Liver (tissue), 9 donors: ENCODE measurements around the gene ZNF593. TPM values are rescaled to one million over a fixed set of nuclear protein-coding genes. Genes with fewer than 3 reads are reported as not detected.

ENCODE experiments used
- DNase-seq: peaks from one replicate; pipeline ENCODE4 v3.0.0-alpha.2; 2017; ENCODE audit warnings: low spot score
- H3K27ac ChIP-seq, 2 donors: one replicate each; pipeline ENCODE4 v1.7.0; 2013; ENCODE audit warnings: inconsistent platforms in 2 of 2, low read length in 2 of 2, control low read depth in 1 of 2, low read depth in 1 of 2, mild to moderate bottlenecking in 1 of 2
- H3K27me3 ChIP-seq, 4 donors: one replicate each; pipeline versions ENCODE4 v1.6.1 to v1.7.0; 2013; ENCODE audit warnings: low read length in 3 of 4, inconsistent platforms in 1 of 4, mild to moderate bottlenecking in 1 of 4, moderate library complexity in 1 of 4; ENCODE audit not compliant: control insufficient read depth in 4 of 4, insufficient read depth in 4 of 4
- H3K36me3 ChIP-seq, 4 donors: one replicate each; pipeline versions ENCODE4 v1.6.1 to v1.7.0; 2013; ENCODE audit warnings: low read length in 3 of 4, mild to moderate bottlenecking in 3 of 4, low read depth in 1 of 4, moderate library complexity in 1 of 4; ENCODE audit not compliant: control insufficient read depth in 4 of 4, insufficient read depth in 3 of 4
- H3K4me1 ChIP-seq, 4 donors: one replicate each; pipeline versions ENCODE4 v1.6.1 to v1.7.0; 2013; ENCODE audit warnings: low read length in 3 of 4, mild to moderate bottlenecking in 3 of 4, moderate library complexity in 1 of 4; ENCODE audit not compliant: control insufficient read depth in 4 of 4, insufficient read depth in 4 of 4
- H3K4me3 ChIP-seq, 3 donors: one replicate each; pipeline versions ENCODE4 v1.6.1 to v1.7.0; 2013; ENCODE audit warnings: low read length in 3 of 3, control low read depth in 1 of 3, low read depth in 1 of 3, mild to moderate bottlenecking in 1 of 3
- H3K9ac ChIP-seq, 2 donors: one replicate each; pipeline ENCODE4 v1.7.0; 2013; ENCODE audit warnings: low read length in 2 of 2, mild to moderate bottlenecking in 2 of 2, moderate library complexity in 2 of 2, control low read depth in 1 of 2, low read depth in 1 of 2
- H3K9me3 ChIP-seq, 4 donors: one replicate each; pipeline versions ENCODE4 v1.6.1 to v1.7.0; 2013; ENCODE audit warnings: low read length in 3 of 4; ENCODE audit not compliant: control insufficient read depth in 4 of 4
- ATF3 ChIP-seq: IDR thresholded peaks from 2 replicates; pipeline ENCODE4 v1.6.1; 2016; ENCODE audit warnings: antibody characterized with exemption
- EGR1 ChIP-seq, 2 donors: IDR thresholded peaks; 2 replicates each; pipeline ENCODE4 v1.6.1; 2016 to 2018; ENCODE audit warnings: antibody characterized with exemption in 2 of 2, low read depth in 2 of 2
- FOXA1 ChIP-seq: IDR thresholded peaks from 2 replicates; pipeline ENCODE4 v1.6.1; 2016; ENCODE audit warnings: antibody characterized with exemption
- FOXA2 ChIP-seq: IDR thresholded peaks from 2 replicates; pipeline ENCODE4 v1.6.1; 2016; ENCODE audit warnings: antibody characterized with exemption
- GABPA ChIP-seq, 2 donors: IDR thresholded peaks in 1 of 2; conservative IDR thresholded peaks in 1 of 2; 2 replicates each; pipeline ENCODE4 v1.6.1; 2016; ENCODE audit warnings: antibody characterized with exemption in 2 of 2, mild to moderate bottlenecking in 1 of 2, moderate library complexity in 1 of 2
- HNF4A ChIP-seq, 2 donors: conservative IDR thresholded peaks; 2 replicates each; pipeline ENCODE4 v1.6.1; 2016; ENCODE audit warnings: antibody characterized with exemption in 2 of 2, mild to moderate bottlenecking in 2 of 2
- HNF4G ChIP-seq: IDR thresholded peaks from 2 replicates; pipeline ENCODE4 v1.6.1; 2016; ENCODE audit warnings: antibody characterized with exemption
- JUND ChIP-seq, 2 donors: IDR thresholded peaks; 2 replicates each; pipeline ENCODE4 v1.6.1; 2016; ENCODE audit warnings: antibody characterized with exemption in 2 of 2
- MAX ChIP-seq: IDR thresholded peaks from 2 replicates; pipeline ENCODE4 v1.6.1; 2016; ENCODE audit warnings: antibody characterized with exemption
- NR2F2 ChIP-seq: IDR thresholded peaks from 2 replicates; pipeline ENCODE4 v1.6.1; 2016; ENCODE audit warnings: antibody characterized with exemption
- RAD21 ChIP-seq, 2 donors: IDR thresholded peaks; 2 replicates each; pipeline ENCODE4 v1.6.1; 2016; ENCODE audit warnings: antibody characterized with exemption in 2 of 2, mild to moderate bottlenecking in 2 of 2
- REST ChIP-seq: IDR thresholded peaks from 2 replicates; pipeline ENCODE4 v1.6.1; 2016; ENCODE audit warnings: antibody characterized with exemption, mild to moderate bottlenecking
- RXRA ChIP-seq, 2 donors: IDR thresholded peaks; 2 replicates each; pipeline ENCODE4 v1.6.1; 2017 to 2018; ENCODE audit warnings: antibody characterized with exemption in 2 of 2, mild to moderate bottlenecking in 1 of 2
- TAF1 ChIP-seq: conservative IDR thresholded peaks from 2 replicates; pipeline ENCODE4 v1.6.1; 2016; ENCODE audit warnings: antibody characterized with exemption, mild to moderate bottlenecking
- YY1 ChIP-seq: IDR thresholded peaks from 2 replicates; pipeline ENCODE4 v1.6.1; 2016; ENCODE audit warnings: antibody characterized with exemption, mild to moderate bottlenecking
- ZBTB33 ChIP-seq: IDR thresholded peaks from 2 replicates; pipeline ENCODE4 v1.6.1; 2016; ENCODE audit warnings: antibody characterized with exemption
- WGBS: extraction: QIAGEN DNeasy Blood & Tissue Kit; methylation state at CpG from one replicate; pipeline ENCODE4 v1.1.7; 2013; 5-methylcytosine and 5-hydroxymethylcytosine counted together
- polyA plus RNA-seq, 2 donors: library from polyadenylated mRNA; stranded (reverse) in 1 of 2; unstranded in 1 of 2; fragments of 200-250 nt in 1 of 2; fragments of >200 nt in 1 of 2; fragmentation: Nextera tagmentation in 1 of 2; extraction: Ambion mirVana in 1 of 2; gene quantifications; one replicate each; pipeline versions ENCODE4 v1.2.1 to v1.2.3, GENCODE V29; 2013 to 2015
- total RNA-seq, 2 donors: library from RNA; depleted of rRNA; stranded (reverse); fragments of >200 nt; gene quantifications; one replicate each; pipeline ENCODE4 v1.2.3, GENCODE V29; 2014
- donor health status: healthy.
- donor health status: healthy.
- donor health status: healthy.
- donor health status: healthy.
- donor health status: healthy.

ZNF593 gene
- total and polyA plus RNA-seq, 4 donors = 5.7 to 81.4 (median 30.2) TPM

- Histone ChIP-seq H3K36me3 (no peaks in the 10 kb centered on the region), H3K27ac (no peak within 1 kb of the TSS), H3K4me3 (no peak within 1 kb of the TSS), H3K9ac (no peak within 1 kb of the TSS), H3K9me3 (no peaks in the 10 kb centered on the region), H3K4me1 (no peaks in the 10 kb centered on the region), H3K27me3 (no peaks in the 10 kb centered on the region)
- no peak for TF ChIP-seq RAD21 (IDR thresholded peaks at IDR 0.05)
- no peak for TF ChIP-seq REST
- TF ChIP-seq YY1 = no peak
- TF ChIP-seq GABPA (IDR thresholded peaks at IDR 0.05 in 1 of 2, conservative IDR thresholded peaks at IDR 0.05 in 1 of 2) = no peak
- no peak for TF ChIP-seq FOXA1
- no peak for TF ChIP-seq ZBTB33
- TF ChIP-seq HNF4A (conservative IDR thresholded peaks at IDR 0.05) = no peak
- TF ChIP-seq TAF1 = no peak
- no peak for TF ChIP-seq JUND (IDR thresholded peaks at IDR 0.05)
- TF ChIP-seq EGR1 (IDR thresholded peaks at IDR 0.05; ENCODE audit: low read depth in 2 of 2) = no peak
- no peak for TF ChIP-seq NR2F2
- no peak for TF ChIP-seq MAX
- WGBS = 42% methylated on average over 21 of the region's 21 CpGs
- no peak for DNase-seq
These were observed 7.5 kb downstream of the ZNF593 start, which contains the start of gene CNKSR1 for GRCh38 chr1:26177182-26177684. CNKSR1 (plus strand) TSS chr1:26177491; CDS start chr1:26177548, 57 bp downstream.

- no peaks in the 10 kb centered on the region for H3K9me3 ChIP-seq
- no peak overlapping the region for H3K9ac ChIP-seq
- no peaks in the 10 kb centered on the region for H3K36me3 ChIP-seq
- H3K27ac ChIP-seq = no peak overlapping the region
- DNase-seq = no peak
- 91% methylated on average over 4 of the region's 4 CpGs for WGBS
- H3K27me3 ChIP-seq = no peaks in the 10 kb centered on the region
- no peak overlapping the region for H3K4me3 ChIP-seq
- no peaks in the 10 kb centered on the region for H3K4me1 ChIP-seq
- TF ChIP-seq ZBTB33 (no peak), FOXA1 (no peak), HNF4A (conservative IDR thresholded peaks at IDR 0.05) (no peak), NR2F2 (no peak), ATF3 (no peak), RXRA (IDR thresholded peaks at IDR 0.05) (no peak), EGR1 (IDR thresholded peaks at IDR 0.05; ENCODE audit: low read depth in 2 of 2) (no peak), REST (no peak), MAX (no peak), GABPA (IDR thresholded peaks at IDR 0.05 in 1 of 2, conservative IDR thresholded peaks at IDR 0.05 in 1 of 2) (no peak), FOXA2 (no peak), JUND (IDR thresholded peaks at IDR 0.05) (no peak), YY1 (no peak), HNF4G (no peak)
These were observed 10.3 kb downstream of the ZNF593 start for GRCh38 chr1:26180010-26180506.
